NCI-H2107 treated with DMSO at 0.1 percent for 48 hours (cell line): Measurements from ENCODE around the gene KCNJ12.

Source experiments
- DNase-seq: peaks from one replicate; lab custom pipeline; 2025; ENCODE audit not compliant: unreplicated experiment; lab: John Stamatoyannopoulos, UW

KCNJ12 gene

GRCh38 chr17:21463779-21464407, 87.7 kb downstream of the KCNJ12 start:
- no peak for DNase-seq

DNA sequence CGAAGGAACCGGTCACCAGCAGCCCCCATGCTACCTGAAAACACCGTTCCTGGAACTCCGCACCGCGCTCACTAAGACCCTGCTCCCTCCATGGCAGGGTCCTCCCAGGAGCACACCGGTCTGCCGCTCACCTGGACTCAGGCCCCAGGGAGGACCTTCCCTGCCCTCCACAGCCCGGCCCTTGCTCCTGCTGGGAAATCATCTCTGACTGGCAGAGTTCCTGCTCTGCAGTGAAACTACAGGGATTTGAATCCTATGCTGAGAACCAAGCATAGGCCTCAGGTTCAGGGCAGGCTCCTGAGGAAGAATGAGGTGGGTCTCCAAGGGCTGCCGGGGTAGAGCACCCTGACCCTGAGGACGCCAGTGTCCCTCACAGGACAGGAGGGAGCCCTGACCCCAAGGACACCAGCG, 88.5 kb downstream of the KCNJ12 start:
- no peak for DNase-seq

DNA sequence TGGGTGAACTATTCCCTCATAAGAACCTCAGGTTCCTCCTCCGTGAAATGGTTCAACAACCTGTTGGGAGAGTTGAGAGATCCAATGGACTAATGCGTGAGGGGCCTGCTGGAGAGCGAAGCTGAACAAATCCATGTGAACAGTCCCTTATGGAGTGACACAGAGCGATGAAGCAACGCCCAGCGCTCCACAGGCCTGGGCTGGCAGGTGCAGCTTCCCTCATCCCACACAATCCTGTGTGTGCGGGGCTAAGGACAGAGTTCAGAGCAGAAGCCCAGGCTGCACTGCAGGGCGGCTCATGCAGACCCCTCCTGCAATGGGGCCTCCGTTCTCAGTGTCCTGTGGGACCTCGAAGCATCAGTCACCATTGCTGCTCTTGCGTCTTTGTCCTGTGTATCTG, 90.4 kb downstream of the KCNJ12 start:
- DNase-seq, result no peak

DNA sequence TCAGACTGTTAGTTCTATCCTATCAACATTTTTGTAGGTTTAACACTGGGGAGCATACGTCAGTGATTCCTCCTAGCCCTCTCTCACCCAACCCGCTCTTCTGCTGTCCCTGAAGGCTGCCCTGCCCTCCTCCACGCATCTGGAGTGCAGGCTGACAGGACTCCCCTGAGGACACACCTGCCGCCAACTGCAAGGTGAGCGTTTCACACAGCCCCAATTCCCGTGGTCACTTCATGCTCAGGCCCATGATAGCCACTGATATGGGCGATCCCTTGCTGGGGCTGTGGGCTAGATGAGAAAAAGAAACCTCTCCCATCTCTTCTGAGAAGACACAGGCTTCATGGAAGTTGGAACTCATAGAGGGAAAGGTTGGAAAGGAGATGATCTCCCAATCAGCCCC, 91.0 kb downstream of the KCNJ12 start:
- DNase-seq, result no peak

DNA sequence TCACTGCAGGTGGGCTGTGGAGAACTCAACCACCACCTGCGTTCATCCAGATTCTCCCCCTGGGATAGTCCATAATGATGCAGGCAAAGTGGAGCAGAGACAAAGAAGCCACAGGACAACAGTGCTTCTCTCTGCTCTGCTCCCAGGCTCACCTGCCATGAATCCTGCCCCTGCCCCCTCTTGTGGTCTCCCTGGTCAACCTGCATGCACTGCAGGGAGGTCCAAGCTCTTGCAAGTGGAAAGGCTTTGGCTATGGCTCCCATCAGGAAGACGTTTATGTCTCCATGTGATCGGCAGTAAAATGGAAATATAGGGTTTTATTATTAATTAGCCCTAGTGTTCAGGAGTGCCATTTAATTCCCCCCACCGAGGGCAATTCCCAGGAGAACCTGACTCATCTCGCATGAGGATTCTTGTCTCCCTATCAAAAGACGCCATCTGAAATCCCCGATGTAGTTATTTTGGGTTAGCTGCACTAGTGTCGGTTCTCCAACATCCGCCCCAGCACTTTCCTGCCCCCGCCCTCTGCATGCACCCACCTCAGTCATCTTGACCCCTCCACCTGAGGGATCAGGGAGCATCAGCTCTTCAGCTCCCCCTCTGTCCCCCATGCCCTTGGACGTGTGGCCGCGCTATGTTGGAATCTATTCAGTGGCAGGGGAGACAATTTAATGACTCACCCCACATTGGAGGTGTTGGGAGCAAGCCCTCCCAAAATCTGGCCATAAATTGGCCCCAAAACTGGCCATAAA, 91.8 kb downstream of the KCNJ12 start:
- no peak for DNase-seq
